ENCODE results near the gene PKNOX2. TPM values are rescaled to one million over a fixed set of nuclear protein-coding genes. Genes with fewer than 3 reads are reported as not detected.

Gene PKNOX2
- total RNA-seq, 1 experiment from 2014 or later: not detected

DNA sequence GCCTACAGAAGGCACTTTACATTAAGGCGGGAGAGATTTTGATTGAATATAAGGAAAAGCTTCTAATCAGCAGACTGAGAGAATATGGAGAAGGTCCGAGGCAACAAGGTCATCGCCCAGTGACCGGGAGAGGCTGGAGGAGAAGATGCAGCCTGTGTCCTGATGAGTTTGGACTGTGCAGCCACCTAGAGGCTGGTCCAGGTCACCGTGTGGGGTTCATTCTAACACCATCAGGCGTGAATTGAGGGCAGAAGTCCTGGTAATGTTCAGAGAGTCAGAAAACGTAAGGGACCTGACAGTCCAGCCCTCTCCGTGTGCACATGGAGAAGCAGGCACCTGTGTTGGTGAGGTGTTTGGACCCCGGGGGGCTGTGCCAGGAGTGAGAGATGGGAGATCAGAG, 228.8 kb downstream of the PKNOX2 start:
- no peak overlapping the region for H3K4me3 Mint-ChIP-seq (ENCODE audit: low read depth, unreplicated experiment)
- BruUV-seq (replicated peaks): no TSS peak
- CTCF ChIA-PET: no interaction called here
- peaks cover 85% of the 10 kb centered on the region for H3K27me3 Mint-ChIP-seq (ENCODE audit: unreplicated experiment)
- H3K9me3 Mint-ChIP-seq (ENCODE audit: low read depth, unreplicated experiment): no peaks in the 10 kb centered on the region
- DNase-seq: no peak
- no peaks in the 10 kb centered on the region for H3K4me1 Mint-ChIP-seq (ENCODE audit: low read depth, unreplicated experiment)
- no peak overlapping the region for H3K27ac Mint-ChIP-seq (ENCODE audit: unreplicated experiment)
- intact Hi-C loops (cut with micrococcal nuclease; ENCODE audit: unreplicated experiment): no loop called here
- TF ChIP-seq, protein P1, sequence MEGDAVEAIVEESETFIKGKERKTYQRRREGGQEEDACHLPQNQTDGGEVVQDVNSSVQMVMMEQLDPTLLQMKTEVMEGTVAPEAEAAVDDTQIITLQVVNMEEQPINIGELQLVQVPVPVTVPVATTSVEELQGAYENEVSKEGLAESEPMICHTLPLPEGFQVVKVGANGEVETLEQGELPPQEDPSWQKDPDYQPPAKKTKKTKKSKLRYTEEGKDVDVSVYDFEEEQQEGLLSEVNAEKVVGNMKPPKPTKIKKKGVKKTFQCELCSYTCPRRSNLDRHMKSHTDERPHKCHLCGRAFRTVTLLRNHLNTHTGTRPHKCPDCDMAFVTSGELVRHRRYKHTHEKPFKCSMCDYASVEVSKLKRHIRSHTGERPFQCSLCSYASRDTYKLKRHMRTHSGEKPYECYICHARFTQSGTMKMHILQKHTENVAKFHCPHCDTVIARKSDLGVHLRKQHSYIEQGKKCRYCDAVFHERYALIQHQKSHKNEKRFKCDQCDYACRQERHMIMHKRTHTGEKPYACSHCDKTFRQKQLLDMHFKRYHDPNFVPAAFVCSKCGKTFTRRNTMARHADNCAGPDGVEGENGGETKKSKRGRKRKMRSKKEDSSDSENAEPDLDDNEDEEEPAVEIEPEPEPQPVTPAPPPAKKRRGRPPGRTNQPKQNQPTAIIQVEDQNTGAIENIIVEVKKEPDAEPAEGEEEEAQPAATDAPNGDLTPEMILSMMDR (IDR thresholded peaks at IDR 0.05; ENCODE audit: unreplicated experiment): no peak
- H3K36me3 Mint-ChIP-seq (ENCODE audit: insufficient read depth, unreplicated experiment): no peaks in the 10 kb centered on the region

DNA sequence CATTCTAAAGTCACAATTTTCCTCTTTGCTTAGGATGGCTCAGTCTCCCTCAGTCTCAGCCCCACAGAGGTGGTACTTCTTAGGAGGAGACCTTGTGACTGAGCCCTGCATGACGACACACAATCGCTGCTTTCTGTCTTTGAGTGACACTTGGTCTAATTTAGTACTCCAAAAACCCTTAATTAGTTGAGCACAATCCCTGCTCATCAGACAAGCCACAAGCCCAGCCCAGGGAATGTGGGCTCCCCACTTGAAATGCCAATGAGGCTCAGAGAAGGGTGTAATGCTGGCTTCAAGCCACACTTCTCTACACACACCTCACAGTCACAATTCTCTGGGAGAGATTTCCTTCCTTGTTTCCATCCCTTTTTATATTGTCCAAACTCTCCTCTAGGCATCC, 229.7 kb downstream of the PKNOX2 start:
- H3K36me3 Mint-ChIP-seq (ENCODE audit: insufficient read depth, unreplicated experiment): no peaks in the 10 kb centered on the region
- no TSS peak for BruUV-seq (replicated peaks)
- no peaks in the 10 kb centered on the region for H3K4me1 Mint-ChIP-seq (ENCODE audit: low read depth, unreplicated experiment)
- H3K9me3 Mint-ChIP-seq (ENCODE audit: low read depth, unreplicated experiment): no peaks in the 10 kb centered on the region
- DNase-seq: no peak
- peaks cover 90% of the 10 kb centered on the region for H3K27me3 Mint-ChIP-seq (ENCODE audit: unreplicated experiment)
- H3K4me3 Mint-ChIP-seq (ENCODE audit: low read depth, unreplicated experiment): no peak overlapping the region
- no peak overlapping the region for H3K27ac Mint-ChIP-seq (ENCODE audit: unreplicated experiment)
- intact Hi-C loops (cut with micrococcal nuclease; ENCODE audit: unreplicated experiment): no loop called here
- CTCF ChIA-PET: no interaction called here
- TF ChIP-seq, protein P1 (IDR thresholded peaks at IDR 0.05; ENCODE audit: unreplicated experiment): no peak

DNA sequence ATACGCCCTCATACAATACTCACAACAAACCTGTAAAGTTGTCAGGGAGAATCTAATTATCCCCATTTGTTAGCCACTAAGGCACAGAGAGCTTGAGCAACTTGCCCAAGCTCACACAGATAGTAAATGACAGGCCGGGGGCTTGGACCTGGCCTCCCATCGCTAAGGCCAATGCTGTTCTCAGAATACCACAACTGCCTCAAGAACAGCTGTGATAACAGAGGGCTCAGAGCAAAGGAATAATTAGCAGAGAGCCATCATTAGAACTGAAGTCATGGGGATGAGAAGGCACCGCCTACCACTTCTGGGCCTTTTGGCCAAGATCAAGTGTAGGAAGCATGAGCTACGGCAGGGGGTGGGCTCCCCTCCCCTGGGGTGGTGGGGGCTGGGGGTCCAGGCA, 232.9 kb downstream of the PKNOX2 start:
- TF ChIP-seq, protein P1 (IDR thresholded peaks at IDR 0.05; ENCODE audit: unreplicated experiment): no peak
- CTCF ChIA-PET: no interaction called here
- Mint-ChIP-seq H3K27ac (ENCODE audit: unreplicated experiment) (no peak overlapping the region), H3K4me1 (ENCODE audit: low read depth, unreplicated experiment) (no peaks in the 10 kb centered on the region), H3K27me3 (ENCODE audit: unreplicated experiment) (peaks cover 99% of the 10 kb centered on the region), H3K9me3 (ENCODE audit: low read depth, unreplicated experiment) (no peaks in the 10 kb centered on the region), H3K36me3 (ENCODE audit: insufficient read depth, unreplicated experiment) (no peaks in the 10 kb centered on the region), H3K4me3 (ENCODE audit: low read depth, unreplicated experiment) (no peak overlapping the region)
- intact Hi-C loops (cut with micrococcal nuclease; ENCODE audit: unreplicated experiment): loop anchor here (5.0 kb wide), 1 partner anchor 230 kb away; no protein-coding TSS in a partner anchor
- DNase-seq: no peak
- BruUV-seq (replicated peaks): no TSS peak

DNA sequence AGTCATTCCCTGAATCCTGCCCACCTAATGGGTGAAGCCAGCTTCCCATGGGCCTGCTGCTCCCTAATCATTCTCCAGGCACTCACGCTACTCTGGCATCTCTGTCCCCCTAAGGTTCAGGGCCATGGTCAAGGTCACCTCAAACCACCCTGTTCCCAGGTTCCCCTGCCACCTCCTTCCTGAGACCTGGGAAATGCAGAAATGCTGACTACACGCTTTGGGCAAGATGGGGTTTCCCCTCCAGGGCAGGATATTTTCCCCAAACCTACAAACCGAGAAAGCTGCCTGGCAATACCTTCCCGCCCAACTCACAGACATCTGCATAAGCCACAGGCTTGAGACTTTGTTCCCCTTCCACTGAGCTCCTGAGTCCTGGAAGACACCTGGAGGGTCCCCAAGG, 233.9 kb downstream of the PKNOX2 start:
- Mint-ChIP-seq H3K4me3 (ENCODE audit: low read depth, unreplicated experiment) (no peak overlapping the region), H3K9me3 (ENCODE audit: low read depth, unreplicated experiment) (no peaks in the 10 kb centered on the region), H3K4me1 (ENCODE audit: low read depth, unreplicated experiment) (no peaks in the 10 kb centered on the region), H3K27ac (ENCODE audit: unreplicated experiment) (no peak overlapping the region), H3K36me3 (ENCODE audit: insufficient read depth, unreplicated experiment) (no peaks in the 10 kb centered on the region), H3K27me3 (ENCODE audit: unreplicated experiment) (peaks cover 99% of the 10 kb centered on the region)
- TF ChIP-seq, protein P1 (IDR thresholded peaks at IDR 0.05; ENCODE audit: unreplicated experiment): no peak
- CTCF ChIA-PET: no interaction called here
- no TSS peak for BruUV-seq (replicated peaks)
- DNase-seq: no peak
- intact Hi-C loops (cut with micrococcal nuclease; ENCODE audit: unreplicated experiment): loop anchor here (5.0 kb wide), 1 partner anchor 231 kb away; no protein-coding TSS in a partner anchor
